K562 (cell line): ENCODE data around the gene STPG2. TPM values are rescaled to one million over a fixed set of nuclear protein-coding genes. Genes with fewer than 3 reads are reported as not detected.

Source experiments
- ATAC-seq: fragments of 200-7000 bp; cut with Tn5 transposase; 3 replicates; pipeline ENCODE4 v1.9.1; 2020; ENCODE audit warnings: moderate library complexity
- BruUV-seq: library from RNA; stranded (reverse); fragments of 400-500 nt; replicated peaks from 2 replicates; lab custom pipeline; 2021; lab: Mats Ljungman, UMichigan
- CTCF ChIA-PET: fragments of 300-600 bp; formaldehyde crosslinking; extraction: SDS; loops from one replicate; lab custom pipeline; 2021; ENCODE audit warnings: low intra/inter-chr PET ratio; lab: Yijun Ruan, JAX
- POLR2A ChIA-PET: fragments of 300-600, 350-650 bp; sonication (Branson Sonifier 250); formaldehyde crosslinking; extraction: SDS; loops from one replicate; lab custom pipeline; 2021; ENCODE audit warnings: antibody characterized with exemption, inconsistent platforms; lab: Yijun Ruan, JAX
- DNase-seq, 4 experiments: peaks; one replicate each; pipeline versions ENCODE4 v3.0.0 to v3.0.0-alpha.2; 2011 to 2018; ENCODE audit warnings: low spot score in 3 of 4, mixed read lengths in 3 of 4; ENCODE audit errors: extremely low read depth in 1 of 4
- FAIRE-seq: peaks from 2 replicates; lab custom pipeline; 2011; peaks lifted over from hg19 to GRCh38; lab: Jason Lieb, UNC
- H2AFZ ChIP-seq: 2 replicates; pipeline ENCODE4 v1.6.0; 2011; ENCODE audit warnings: low read depth, low read length, control low read depth, inconsistent platforms
- H3K27ac ChIP-seq: fragments of 200-600 bp; 3 replicates; pipeline ENCODE4 v1.8.0; 2011; ENCODE audit warnings: low read depth, mild to moderate bottlenecking, control low read depth, inconsistent platforms, low read length, moderate library complexity, mixed read lengths; ENCODE audit errors: extremely low read depth
- H3K27me3 ChIP-seq, 2 experiments: fragments of 300-600 bp in 1 of 2; 2 replicates in 1 of 2; 3 replicates in 1 of 2; pipeline versions ENCODE4 v1.6.0 to v1.8.0; 2011; ENCODE audit warnings: inconsistent platforms in 2 of 2, low read length in 2 of 2, mild to moderate bottlenecking in 1 of 2, mixed read lengths in 1 of 2, moderate library complexity in 1 of 2; ENCODE audit not compliant: control insufficient read depth in 2 of 2, insufficient read depth in 2 of 2
- H3K36me3 ChIP-seq: fragments of 300-600 bp; 3 replicates; pipeline ENCODE4 v1.8.0; 2011; ENCODE audit warnings: mild to moderate bottlenecking, low read length, inconsistent platforms; ENCODE audit not compliant: control insufficient read depth, insufficient read depth
- H3K4me1 ChIP-seq, 2 experiments: fragments of 200-600 bp in 1 of 2; replicated peaks in 1 of 2; 2 replicates in 1 of 2; 3 replicates in 1 of 2; pipeline versions ENCODE4 v1.5.1 to v1.8.0; 2011; ENCODE audit warnings: inconsistent platforms in 2 of 2, low read length in 2 of 2, mild to moderate bottlenecking in 1 of 2, mixed read lengths in 1 of 2, moderate library complexity in 1 of 2; ENCODE audit not compliant: control insufficient read depth in 2 of 2, insufficient read depth in 2 of 2
- H3K4me2 ChIP-seq: 2 replicates; pipeline ENCODE4 v1.6.1; 2011; ENCODE audit warnings: low read length, control low read depth, inconsistent platforms, mixed read lengths; ENCODE audit not compliant: insufficient read depth
- H3K4me3 ChIP-seq: fragments of 200-600 bp; sonication (generic), shearing (Covaris generic); 2 replicates; pipeline ENCODE4 v1.5.1; 2016; ENCODE audit warnings: control low read depth, inconsistent platforms
- H3K79me2 ChIP-seq: fragments of 200-600 bp; 3 replicates; pipeline ENCODE4 v1.8.0; 2011; ENCODE audit warnings: low read length, inconsistent platforms; ENCODE audit not compliant: control insufficient read depth, insufficient read depth
- H3K9ac ChIP-seq, 2 experiments: 2 replicates each; pipeline versions ENCODE4 v1.6.0 to v1.6.1; 2011; ENCODE audit warnings: low read depth in 2 of 2, low read length in 2 of 2, control low read depth in 1 of 2, inconsistent platforms in 1 of 2, mild to moderate bottlenecking in 1 of 2, mixed read lengths in 1 of 2; ENCODE audit not compliant: insufficient read depth in 1 of 2
- H3K9me1 ChIP-seq: one replicate; pipeline ENCODE4 v1.6.0; 2011; ENCODE audit warnings: inconsistent platforms, mild to moderate bottlenecking, low read length, moderate library complexity; ENCODE audit not compliant: control insufficient read depth, insufficient read depth
- H3K9me3 ChIP-seq: replicated peaks from 2 replicates; pipeline ENCODE4 v1.5.1; 2011; ENCODE audit warnings: low read depth, low read length, inconsistent platforms; ENCODE audit not compliant: control insufficient read depth, insufficient read depth
- H4K20me1 ChIP-seq: replicated peaks from 2 replicates; pipeline ENCODE4 v1.6.1; 2011; ENCODE audit warnings: low read length, inconsistent platforms, mixed read lengths; ENCODE audit not compliant: control insufficient read depth, insufficient read depth
- MED1 ChIP-seq: sonication (generic); formaldehyde crosslinking; IDR thresholded peaks from 2 replicates; pipeline ENCODE4 v1.8.1; 2023; ENCODE audit warnings: missing genetic modification reagents, borderline replicate concordance
- NBN ChIP-seq: fragments of 450-650 bp; IDR thresholded peaks from 2 replicates; pipeline ENCODE4 v1.6.1; 2016; ENCODE audit warnings: low read depth, mild to moderate bottlenecking
- SMAD1 ChIP-seq: fragments of 150-350 bp; IDR thresholded peaks from 2 replicates; pipeline ENCODE4 v1.6.1; 2014; ENCODE audit warnings: low read length, low read depth; ENCODE audit not compliant: partially characterized antibody
- SMARCE1 ChIP-seq: fragments of 450-650 bp; IDR thresholded peaks from 2 replicates; pipeline ENCODE4 v1.7.1; 2016; ENCODE audit warnings: mild to moderate bottlenecking
- in situ Hi-C: fragments of 300-500 bp; cut with MboI; formaldehyde crosslinking; loops from 4 replicates; pipeline ENCODE4 v1.15.0; 2018; ENCODE audit warnings: inconsistent platforms, mixed read lengths
- intact Hi-C: fragments of 100-400 bp; cut with micrococcal nuclease; formaldehyde crosslinking; loops from 2 replicates; pipeline ENCODE4 v1.14.2; 2022
- polyA plus RNA-seq, 8 experiments: library from polyadenylated mRNA; depleted of rRNA in 4 of 8; stranded (reverse) in 5 of 8; unstranded in 3 of 8; fragments of >200 nt; fragmentation: Nextera tagmentation in 2 of 8; fragmentation: Illumina TruSeq in 1 of 8; extraction: Ambion mirVana in 2 of 8; extraction: Trizol in 1 of 8; gene quantifications; 2 replicates each; pipeline versions ENCODE4 v1.2.1 to v1.2.3, GENCODE V29; 2011 to 2014; ENCODE audit warnings: inconsistent platforms in 1 of 8, missing spikeins in 1 of 8
- total RNA-seq, 7 experiments: library from RNA; depleted of rRNA in 6 of 7; stranded (reverse); fragments of >200 nt in 6 of 7; fragmentation: Illumina TruSeq in 2 of 7; extraction: Trizol in 2 of 7; gene quantifications; 2 replicates each; pipeline versions ENCODE4 v1.2.1 to v1.2.3, GENCODE V29; 2011 to 2021; ENCODE audit warnings: low replicate concordance in 1 of 7
- TF ChIP-seq, protein P1 (sequence below): fragments of 200-800 bp; sonication (Bioruptor generic); IDR thresholded peaks from 2 replicates; pipeline ENCODE4 v1.6.1; 2017; ENCODE audit warnings: missing genetic modification characterization, missing compliant biosample characterization
- TF ChIP-seq, protein P2 (sequence below): fragments of 450-650 bp; IDR thresholded peaks from 2 replicates; pipeline ENCODE4 v1.6.1; 2014; ENCODE audit warnings: low read depth, mild to moderate bottlenecking, moderate library complexity, borderline replicate concordance
- TF ChIP-seq, protein P3 (sequence below): sonication (generic); formaldehyde crosslinking; IDR thresholded peaks from 2 replicates; pipeline ENCODE4 v1.8.0; 2022; ENCODE audit warnings: mild to moderate bottlenecking, missing genetic modification reagents
- TF ChIP-seq, protein P4 (sequence below): fragments of 450-650 bp; IDR thresholded peaks from 2 replicates; pipeline ENCODE4 v1.6.1; 2017; ENCODE audit warnings: antibody characterized with exemption, mild to moderate bottlenecking
- TF ChIP-seq, protein P5 (sequence below), 3 experiments: fragments of 200-800 bp in 1 of 3; fragments of 250-450 bp in 1 of 3; fragments of 450-650 bp in 1 of 3; sonication (Bioruptor Pico) in 1 of 3; sonication (Bioruptor generic) in 1 of 3; formaldehyde crosslinking in 1 of 3; IDR thresholded peaks; 2 replicates each; pipeline versions ENCODE4 v1.6.1 to v1.8.0; 2016 to 2022; ENCODE audit warnings: mild to moderate bottlenecking in 2 of 3, missing genetic modification characterization in 2 of 3, missing compliant biosample characterization in 1 of 3, moderate library complexity in 1 of 3

STPG2 gene
- total and polyA plus RNA-seq, 9 of the 15 experiments (the other 6 are each of a cell fraction or from before 2014, with no cell fraction given) = not detected

DNA sequence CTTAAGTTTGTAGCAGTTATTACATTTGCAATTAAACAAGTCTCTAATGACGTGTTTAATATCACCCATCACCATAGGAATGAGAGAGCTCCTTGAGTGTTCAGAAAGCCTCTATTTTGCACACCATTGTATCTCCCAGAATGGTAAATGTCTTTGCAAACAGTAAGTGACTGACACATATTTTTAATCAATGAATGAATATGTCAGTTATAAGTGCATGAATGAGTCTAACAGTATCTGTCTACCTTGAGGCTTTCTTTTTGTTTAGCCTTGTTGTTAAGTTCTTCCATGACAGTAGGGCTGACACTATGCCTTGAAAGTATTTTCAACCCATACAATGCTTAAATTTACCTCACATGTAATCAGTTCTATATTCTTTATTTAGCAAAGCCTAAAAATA, 292.2 kb downstream of the STPG2 start (continued):
- TF ChIP-seq, protein P1, sequence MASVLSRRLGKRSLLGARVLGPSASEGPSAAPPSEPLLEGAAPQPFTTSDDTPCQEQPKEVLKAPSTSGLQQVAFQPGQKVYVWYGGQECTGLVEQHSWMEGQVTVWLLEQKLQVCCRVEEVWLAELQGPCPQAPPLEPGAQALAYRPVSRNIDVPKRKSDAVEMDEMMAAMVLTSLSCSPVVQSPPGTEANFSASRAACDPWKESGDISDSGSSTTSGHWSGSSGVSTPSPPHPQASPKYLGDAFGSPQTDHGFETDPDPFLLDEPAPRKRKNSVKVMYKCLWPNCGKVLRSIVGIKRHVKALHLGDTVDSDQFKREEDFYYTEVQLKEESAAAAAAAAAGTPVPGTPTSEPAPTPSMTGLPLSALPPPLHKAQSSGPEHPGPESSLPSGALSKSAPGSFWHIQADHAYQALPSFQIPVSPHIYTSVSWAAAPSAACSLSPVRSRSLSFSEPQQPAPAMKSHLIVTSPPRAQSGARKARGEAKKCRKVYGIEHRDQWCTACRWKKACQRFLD (CRISPR knock-in tag) = no peak
- TF ChIP-seq, protein P2, sequence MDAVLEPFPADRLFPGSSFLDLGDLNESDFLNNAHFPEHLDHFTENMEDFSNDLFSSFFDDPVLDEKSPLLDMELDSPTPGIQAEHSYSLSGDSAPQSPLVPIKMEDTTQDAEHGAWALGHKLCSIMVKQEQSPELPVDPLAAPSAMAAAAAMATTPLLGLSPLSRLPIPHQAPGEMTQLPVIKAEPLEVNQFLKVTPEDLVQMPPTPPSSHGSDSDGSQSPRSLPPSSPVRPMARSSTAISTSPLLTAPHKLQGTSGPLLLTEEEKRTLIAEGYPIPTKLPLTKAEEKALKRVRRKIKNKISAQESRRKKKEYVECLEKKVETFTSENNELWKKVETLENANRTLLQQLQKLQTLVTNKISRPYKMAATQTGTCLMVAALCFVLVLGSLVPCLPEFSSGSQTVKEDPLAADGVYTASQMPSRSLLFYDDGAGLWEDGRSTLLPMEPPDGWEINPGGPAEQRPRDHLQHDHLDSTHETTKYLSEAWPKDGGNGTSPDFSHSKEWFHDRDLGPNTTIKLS = no peak
- TF ChIP-seq, protein P3, sequence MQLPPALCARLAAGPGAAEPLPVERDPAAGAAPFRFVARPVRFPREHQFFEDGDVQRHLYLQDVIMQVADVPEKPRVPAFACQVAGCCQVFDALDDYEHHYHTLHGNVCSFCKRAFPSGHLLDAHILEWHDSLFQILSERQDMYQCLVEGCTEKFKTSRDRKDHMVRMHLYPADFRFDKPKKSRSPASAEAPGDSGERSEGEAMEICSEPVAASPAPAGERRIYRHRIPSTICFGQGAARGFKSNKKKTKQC = no peak
- TF ChIP-seq NBN = no peak
- TF ChIP-seq SMARCE1 = no peak
- TF ChIP-seq, all 486 proteins: peak for 0

DNA sequence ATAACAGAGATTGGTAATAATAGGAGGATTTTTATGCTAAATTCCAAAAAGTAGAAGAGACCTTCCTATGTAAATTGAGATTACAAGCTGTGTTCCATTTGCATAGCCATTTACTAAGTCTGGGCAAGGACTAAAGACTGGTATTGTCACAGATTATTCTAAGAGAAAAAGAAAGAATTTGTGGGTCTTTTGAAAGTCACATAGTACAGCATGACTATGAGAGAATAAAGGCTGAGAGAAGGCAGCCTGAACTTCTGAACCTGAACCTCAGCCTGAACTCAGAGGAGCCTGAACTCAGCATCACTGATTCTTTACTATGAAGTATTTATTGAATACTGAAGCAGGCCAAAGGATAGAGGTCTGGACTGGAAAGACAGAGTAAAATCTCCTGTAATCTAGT, 297.5 kb downstream of the STPG2 start:
- no peak for ATAC-seq
- FAIRE-seq = no peak
- Histone ChIP-seq H3K79me2 (no peaks in the 10 kb centered on the region), H3K9me3 (no peaks in the 10 kb centered on the region), H2AFZ (no peak overlapping the region), H4K20me1 (no peaks in the 10 kb centered on the region), H3K4me1 (no peaks in the 10 kb centered on the region), H3K4me2 (no peak overlapping the region), H3K9me1 (no peaks in the 10 kb centered on the region), H3K27ac (no peak overlapping the region), H3K27me3 (no peaks in the 10 kb centered on the region), H3K4me3 (no peak overlapping the region), H3K36me3 (no peaks in the 10 kb centered on the region), H3K9ac (no peak overlapping the region)
- intact Hi-C loops (no loop called here), in situ Hi-C loops (no loop called here)
- DNase-seq = no peak
- CTCF ChIA-PET = no interaction called here
- POLR2A ChIA-PET = no interaction called here
- no TSS peak for BruUV-seq
- TF ChIP-seq MED1 (CRISPR knock-in tag) (no peak), SMAD1 (no peak)
- TF ChIP-seq, protein P4, sequence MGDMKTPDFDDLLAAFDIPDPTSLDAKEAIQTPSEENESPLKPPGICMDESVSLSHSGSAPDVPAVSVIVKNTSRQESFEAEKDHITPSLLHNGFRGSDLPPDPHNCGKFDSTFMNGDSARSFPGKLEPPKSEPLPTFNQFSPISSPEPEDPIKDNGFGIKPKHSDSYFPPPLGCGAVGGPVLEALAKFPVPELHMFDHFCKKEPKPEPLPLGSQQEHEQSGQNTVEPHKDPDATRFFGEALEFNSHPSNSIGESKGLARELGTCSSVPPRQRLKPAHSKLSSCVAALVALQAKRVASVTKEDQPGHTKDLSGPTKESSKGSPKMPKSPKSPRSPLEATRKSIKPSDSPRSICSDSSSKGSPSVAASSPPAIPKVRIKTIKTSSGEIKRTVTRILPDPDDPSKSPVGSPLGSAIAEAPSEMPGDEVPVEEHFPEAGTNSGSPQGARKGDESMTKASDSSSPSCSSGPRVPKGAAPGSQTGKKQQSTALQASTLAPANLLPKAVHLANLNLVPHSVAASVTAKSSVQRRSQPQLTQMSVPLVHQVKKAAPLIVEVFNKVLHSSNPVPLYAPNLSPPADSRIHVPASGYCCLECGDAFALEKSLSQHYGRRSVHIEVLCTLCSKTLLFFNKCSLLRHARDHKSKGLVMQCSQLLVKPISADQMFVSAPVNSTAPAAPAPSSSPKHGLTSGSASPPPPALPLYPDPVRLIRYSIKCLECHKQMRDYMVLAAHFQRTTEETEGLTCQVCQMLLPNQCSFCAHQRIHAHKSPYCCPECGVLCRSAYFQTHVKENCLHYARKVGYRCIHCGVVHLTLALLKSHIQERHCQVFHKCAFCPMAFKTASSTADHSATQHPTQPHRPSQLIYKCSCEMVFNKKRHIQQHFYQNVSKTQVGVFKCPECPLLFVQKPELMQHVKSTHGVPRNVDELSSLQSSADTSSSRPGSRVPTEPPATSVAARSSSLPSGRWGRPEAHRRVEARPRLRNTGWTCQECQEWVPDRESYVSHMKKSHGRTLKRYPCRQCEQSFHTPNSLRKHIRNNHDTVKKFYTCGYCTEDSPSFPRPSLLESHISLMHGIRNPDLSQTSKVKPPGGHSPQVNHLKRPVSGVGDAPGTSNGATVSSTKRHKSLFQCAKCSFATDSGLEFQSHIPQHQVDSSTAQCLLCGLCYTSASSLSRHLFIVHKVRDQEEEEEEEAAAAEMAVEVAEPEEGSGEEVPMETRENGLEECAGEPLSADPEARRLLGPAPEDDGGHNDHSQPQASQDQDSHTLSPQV = no peak
- TF ChIP-seq, protein P5, sequence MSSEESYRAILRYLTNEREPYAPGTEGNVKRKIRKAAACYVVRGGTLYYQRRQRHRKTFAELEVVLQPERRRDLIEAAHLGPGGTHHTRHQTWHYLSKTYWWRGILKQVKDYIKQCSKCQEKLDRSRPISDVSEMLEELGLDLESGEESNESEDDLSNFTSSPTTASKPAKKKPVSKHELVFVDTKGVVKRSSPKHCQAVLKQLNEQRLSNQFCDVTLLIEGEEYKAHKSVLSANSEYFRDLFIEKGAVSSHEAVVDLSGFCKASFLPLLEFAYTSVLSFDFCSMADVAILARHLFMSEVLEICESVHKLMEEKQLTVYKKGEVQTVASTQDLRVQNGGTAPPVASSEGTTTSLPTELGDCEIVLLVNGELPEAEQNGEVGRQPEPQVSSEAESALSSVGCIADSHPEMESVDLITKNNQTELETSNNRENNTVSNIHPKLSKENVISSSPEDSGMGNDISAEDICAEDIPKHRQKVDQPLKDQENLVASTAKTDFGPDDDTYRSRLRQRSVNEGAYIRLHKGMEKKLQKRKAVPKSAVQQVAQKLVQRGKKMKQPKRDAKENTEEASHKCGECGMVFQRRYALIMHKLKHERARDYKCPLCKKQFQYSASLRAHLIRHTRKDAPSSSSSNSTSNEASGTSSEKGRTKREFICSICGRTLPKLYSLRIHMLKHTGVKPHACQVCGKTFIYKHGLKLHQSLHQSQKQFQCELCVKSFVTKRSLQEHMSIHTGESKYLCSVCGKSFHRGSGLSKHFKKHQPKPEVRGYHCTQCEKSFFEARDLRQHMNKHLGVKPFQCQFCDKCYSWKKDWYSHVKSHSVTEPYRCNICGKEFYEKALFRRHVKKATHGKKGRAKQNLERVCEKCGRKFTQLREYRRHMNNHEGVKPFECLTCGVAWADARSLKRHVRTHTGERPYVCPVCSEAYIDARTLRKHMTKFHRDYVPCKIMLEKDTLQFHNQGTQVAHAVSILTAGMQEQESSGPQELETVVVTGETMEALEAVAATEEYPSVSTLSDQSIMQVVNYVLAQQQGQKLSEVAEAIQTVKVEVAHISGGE (CRISPR knock-in tag; IDR thresholded peaks at IDR 0.05) = no peak
